AG04449 (cell line): Measurements from ENCODE around the gene METTL25.

Experiments used
- CTCF ChIA-PET: fragments of 350-600 bp; formaldehyde crosslinking; extraction: SDS; loops from one replicate; lab custom pipeline; 2021; ENCODE audit warnings: antibody characterized with exemption; lab: Yijun Ruan, JAX
- POLR2A ChIA-PET: fragments of 400-600, 350-600 bp; formaldehyde crosslinking; extraction: SDS; loops from one replicate; lab custom pipeline; 2020; ENCODE audit warnings: antibody characterized with exemption, inconsistent platforms; lab: Yijun Ruan, JAX
- DNase-seq: peaks from one replicate; pipeline ENCODE4 v3.0.0-alpha.2; 2010; ENCODE audit warnings: low read depth, low spot score
- H3K4me3 ChIP-seq: 2 replicates; pipeline ENCODE4 v1.5.1; 2011; ENCODE audit warnings: low read depth, mild to moderate bottlenecking, control low read depth, low read length
- TF ChIP-seq, protein P1 (sequence below): IDR thresholded peaks from one replicate; pipeline ENCODE4 v1.5.1; 2011; ENCODE audit warnings: mild to moderate bottlenecking, moderate library complexity, low read length, control low read depth, inconsistent platforms; ENCODE audit not compliant: insufficient read depth; ENCODE audit errors: missing control alignments

Gene METTL25

DNA sequence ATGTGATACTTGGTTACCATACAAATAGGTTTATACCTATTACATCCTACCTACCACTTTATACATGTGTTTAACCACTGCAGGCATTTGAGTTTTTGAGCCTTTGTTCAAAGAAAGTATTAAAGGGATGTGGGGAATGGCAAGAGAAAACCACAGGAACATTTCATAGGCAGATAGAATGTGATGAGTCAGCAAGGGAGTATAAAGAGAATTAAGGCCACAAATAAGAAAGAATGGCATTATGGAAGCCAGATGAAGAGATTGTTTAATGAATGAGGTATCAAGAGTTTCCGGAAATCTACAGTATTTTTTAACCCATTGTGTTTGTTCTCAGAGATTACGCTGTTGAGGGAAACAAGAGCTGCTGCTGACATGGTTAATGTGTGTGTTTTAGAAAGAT lies 66.9 kb downstream of the METTL25 start:
- POLR2A ChIA-PET: no interaction called here

GRCh38 chr12:82426081-82426480 lies 67.8 kb downstream of the METTL25 start:
- DNase-seq: no peak
- CTCF ChIA-PET: interaction anchor here (1.5 kb wide), 2 partner anchors 9 to 67 kb away, joined by 4 to 5 read pairs; partner anchors contain the start of genes CCDC59 and METTL25
- no peak overlapping the region for H3K4me3 ChIP-seq
- TF ChIP-seq, protein P1, sequence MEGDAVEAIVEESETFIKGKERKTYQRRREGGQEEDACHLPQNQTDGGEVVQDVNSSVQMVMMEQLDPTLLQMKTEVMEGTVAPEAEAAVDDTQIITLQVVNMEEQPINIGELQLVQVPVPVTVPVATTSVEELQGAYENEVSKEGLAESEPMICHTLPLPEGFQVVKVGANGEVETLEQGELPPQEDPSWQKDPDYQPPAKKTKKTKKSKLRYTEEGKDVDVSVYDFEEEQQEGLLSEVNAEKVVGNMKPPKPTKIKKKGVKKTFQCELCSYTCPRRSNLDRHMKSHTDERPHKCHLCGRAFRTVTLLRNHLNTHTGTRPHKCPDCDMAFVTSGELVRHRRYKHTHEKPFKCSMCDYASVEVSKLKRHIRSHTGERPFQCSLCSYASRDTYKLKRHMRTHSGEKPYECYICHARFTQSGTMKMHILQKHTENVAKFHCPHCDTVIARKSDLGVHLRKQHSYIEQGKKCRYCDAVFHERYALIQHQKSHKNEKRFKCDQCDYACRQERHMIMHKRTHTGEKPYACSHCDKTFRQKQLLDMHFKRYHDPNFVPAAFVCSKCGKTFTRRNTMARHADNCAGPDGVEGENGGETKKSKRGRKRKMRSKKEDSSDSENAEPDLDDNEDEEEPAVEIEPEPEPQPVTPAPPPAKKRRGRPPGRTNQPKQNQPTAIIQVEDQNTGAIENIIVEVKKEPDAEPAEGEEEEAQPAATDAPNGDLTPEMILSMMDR: no peak
- POLR2A ChIA-PET: no interaction called here

More for the DNA sequence above, 66.9 kb downstream of the METTL25 start:
- no peak overlapping the region for H3K4me3 ChIP-seq
- TF ChIP-seq, protein P1: no peak
- DNase-seq: no peak
- CTCF ChIA-PET: interaction anchor here (1.5 kb wide), 1 partner anchor 10 kb away, joined by 4 read pairs; no protein-coding TSS in a partner anchor

DNA sequence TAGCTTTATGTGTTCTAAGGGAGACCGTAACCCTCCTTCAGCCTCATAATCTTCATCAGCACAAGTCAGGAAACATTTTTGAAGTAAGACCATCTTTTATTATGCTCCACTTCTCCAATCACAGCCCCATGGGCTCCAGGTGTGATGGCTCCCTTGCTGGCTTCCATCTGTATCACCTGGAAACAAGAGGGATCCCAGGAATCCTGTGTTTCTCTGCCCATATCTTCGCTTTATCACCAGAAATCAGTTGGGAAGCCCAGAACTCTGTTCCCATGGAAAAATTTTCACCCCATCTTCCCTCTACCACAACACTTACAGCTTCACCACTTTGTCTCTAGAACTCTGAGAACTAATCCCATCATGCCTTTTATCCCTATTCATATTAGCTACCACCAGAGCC lies 68.3 kb downstream of the METTL25 start:
- TF ChIP-seq, protein P1: no peak
- no peak overlapping the region for H3K4me3 ChIP-seq
- ChIA-PET CTCF (interaction anchor here (1.5 kb wide), 1 partner anchor 68 kb away, joined by 5 read pairs; the partner anchor contains the start of genes CCDC59 and METTL25), POLR2A (no interaction called here)
- no peak for DNase-seq

- ChIA-PET CTCF (no interaction called here), POLR2A (no interaction called here)
- H3K4me3 ChIP-seq: no peak overlapping the region
- TF ChIP-seq, protein P1: no peak
- no peak for DNase-seq
These were observed 72.3 kb downstream of the METTL25 start for GRCh38 chr12:82430541-82431145.

DNA sequence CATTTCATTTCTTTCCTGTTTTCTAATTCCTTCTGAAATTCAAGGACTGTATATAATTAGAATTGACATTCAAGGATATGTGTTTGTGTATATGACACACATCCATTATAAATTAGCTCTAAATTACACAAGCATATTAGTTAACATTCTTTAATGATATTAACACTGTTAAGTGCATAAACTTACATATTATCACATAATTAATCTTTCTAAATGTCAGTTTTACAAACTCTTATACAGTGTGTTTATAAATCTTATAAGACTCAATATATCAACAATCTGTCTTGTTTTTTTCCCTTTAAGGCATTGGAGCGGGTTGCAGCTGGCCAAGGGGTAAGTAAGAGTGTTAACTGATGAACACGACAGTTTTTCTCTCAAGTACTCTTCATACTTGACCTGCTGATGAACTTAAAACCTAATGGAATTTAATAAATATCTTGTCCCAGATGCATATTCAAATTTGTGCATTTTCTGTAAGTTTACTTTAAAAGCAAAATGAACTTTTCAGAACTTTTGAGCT lies 76.1 kb downstream of the METTL25 start:
- DNase-seq: no peak
- CTCF ChIA-PET: interaction anchor here (1.7 kb wide), 1 partner anchor 9 kb away, joined by 4 read pairs; no protein-coding TSS in a partner anchor

DNA sequence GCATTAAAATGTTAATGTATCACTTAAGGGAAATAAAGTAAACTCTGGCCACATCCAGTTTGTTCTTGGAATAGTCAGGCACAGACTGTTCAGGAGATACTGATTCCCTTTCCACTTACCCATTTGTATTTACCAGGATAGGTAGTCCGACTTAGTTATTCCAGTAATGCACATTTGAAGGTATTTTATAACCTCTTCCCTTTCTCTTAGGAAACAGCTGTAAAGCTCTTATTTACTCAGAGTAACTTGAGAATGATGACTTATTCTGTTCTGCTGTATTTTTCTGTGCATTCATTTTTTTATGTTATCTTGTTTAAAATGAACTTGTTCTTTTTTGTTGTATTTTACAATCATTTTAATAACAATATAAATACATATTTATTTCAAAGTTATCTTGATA lies 78.0 kb downstream of the METTL25 start:
- POLR2A ChIA-PET: no interaction called here
- CTCF ChIA-PET: no interaction called here
- H3K4me3 ChIP-seq: no peak overlapping the region

More for the DNA sequence above, 76.1 kb downstream of the METTL25 start:
- POLR2A ChIA-PET: no interaction called here
- no peak overlapping the region for H3K4me3 ChIP-seq
- TF ChIP-seq, protein P1: no peak

More for the DNA sequence above, 78.0 kb downstream of the METTL25 start:
- DNase-seq: no peak
- TF ChIP-seq, protein P1: no peak
